Measurements from ENCODE around the gene RANBP10.
"Not testable (repeated sequence)": the region's sequence is repeated elsewhere in the genome, so short reads cannot be mapped to it uniquely, and the experiment has no call there.

RANBP10 gene

DNA sequence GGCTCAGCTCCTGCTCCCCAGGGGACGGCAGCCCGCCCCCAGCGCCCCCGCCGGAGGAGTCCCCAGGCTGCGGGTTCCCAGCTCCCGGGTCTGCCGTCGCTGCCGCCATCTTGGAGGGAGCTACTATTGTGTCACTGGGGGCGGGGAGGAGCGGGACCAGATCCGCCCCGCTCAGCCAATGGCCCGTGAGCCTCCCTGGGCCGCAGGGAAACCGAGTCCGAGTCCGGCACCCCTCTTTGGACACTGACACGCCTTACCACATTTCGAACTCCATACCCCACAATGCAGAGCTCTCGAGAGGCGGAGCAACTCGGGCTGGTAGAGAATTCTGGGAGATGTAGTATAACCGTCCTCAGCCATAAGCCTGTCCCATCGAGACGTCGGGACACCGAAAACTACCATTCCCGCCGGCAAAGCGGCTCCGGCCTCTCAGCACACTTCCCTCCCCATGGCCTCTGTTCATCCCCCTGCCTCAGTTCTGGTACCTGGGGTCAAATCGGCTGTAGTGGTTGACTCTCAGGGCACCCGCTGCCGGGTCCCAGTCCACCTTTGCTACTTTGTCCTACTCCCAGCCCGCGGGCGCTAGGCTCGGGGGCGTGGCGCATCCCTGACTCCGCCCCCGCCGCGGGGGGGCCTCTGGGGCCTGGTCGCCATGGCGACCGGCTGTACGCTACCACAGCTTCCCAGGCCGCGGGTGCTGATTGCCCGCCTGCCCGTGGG lies at the start of gene RANBP10, which contains the start of gene TSNAXIP1:
Gene RANBP10 (minus strand): TSS at position 133 of the 720 bp plus-strand sequence. CDS start 24 bp downstream, at position 109.
Gene TSNAXIP1 (plus strand): TSS at position 462 of the 720 bp plus-strand sequence. CDS start 261 bp downstream, outside the sequence.
- peak; percentile 87 to 94 for DNase-seq (ENCODE audit: low read depth in 1 of 2, low spot score in 1 of 2)

DNA sequence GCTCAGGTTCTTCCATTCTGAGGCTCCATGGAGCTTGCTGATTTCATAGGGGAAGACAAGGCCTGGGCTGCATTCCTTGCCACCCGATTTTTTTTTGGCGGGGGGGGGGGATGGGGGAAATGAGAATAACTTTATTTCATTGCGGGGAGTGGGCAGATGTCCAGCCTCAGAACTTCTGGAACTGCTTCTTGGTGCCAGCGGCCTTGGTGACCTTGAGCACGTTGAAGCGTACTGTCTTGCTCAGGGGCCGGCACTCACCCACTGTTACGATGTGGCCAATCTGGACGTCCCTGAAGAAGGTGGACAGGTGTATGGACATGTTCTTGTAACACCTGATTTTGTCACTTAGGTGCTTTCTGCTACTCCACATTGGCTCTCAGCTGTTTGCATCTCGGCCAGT lies 49.4 kb upstream of the RANBP10 start:
- no peak for DNase-seq (ENCODE audit: low read depth in 1 of 2, low spot score in 1 of 2)

DNA sequence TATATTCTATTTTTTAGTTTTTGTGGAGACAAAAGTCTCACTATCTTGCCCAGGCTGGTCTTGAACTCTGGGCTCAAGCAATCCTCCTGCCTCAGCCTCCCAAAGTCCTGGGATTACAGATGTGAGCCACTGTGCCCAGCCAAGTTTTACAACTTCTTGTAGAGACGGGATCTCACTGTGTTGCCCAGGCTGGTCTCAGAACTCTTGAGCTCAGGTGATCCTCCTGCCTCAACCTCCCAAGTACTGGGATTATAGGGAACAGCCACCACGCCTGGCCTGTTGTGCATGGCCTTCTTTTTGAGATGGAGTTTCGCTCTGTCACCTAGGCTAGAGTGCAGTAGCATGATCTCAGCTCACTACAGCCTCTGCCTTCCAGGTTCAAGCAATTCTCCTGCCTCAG lies 47.3 kb upstream of the RANBP10 start:
- DNase-seq (ENCODE audit: low read depth in 1 of 2, low spot score in 1 of 2), result no peak

DNA sequence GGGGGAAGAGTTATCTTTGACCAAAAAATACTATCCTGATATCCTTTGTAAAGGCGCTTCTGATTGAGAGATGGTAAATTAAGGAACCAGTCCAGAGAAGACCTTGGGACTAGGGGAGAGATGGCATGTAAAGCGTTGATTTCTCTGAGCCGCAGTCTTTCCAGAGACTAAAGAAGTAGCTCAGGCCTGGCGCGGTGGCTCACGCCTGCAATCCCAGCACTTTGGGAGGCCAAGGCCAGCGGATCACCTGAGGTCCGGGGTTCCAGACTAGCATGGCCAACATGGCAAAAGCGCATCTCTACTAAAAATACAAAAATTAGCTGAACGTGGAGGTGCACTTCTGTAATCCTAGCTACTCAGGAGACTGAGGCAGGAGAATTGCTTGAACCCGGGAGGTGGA lies 41.8 kb upstream of the RANBP10 start:
- no peak for DNase-seq (ENCODE audit: low read depth in 1 of 2, low spot score in 1 of 2)

DNA sequence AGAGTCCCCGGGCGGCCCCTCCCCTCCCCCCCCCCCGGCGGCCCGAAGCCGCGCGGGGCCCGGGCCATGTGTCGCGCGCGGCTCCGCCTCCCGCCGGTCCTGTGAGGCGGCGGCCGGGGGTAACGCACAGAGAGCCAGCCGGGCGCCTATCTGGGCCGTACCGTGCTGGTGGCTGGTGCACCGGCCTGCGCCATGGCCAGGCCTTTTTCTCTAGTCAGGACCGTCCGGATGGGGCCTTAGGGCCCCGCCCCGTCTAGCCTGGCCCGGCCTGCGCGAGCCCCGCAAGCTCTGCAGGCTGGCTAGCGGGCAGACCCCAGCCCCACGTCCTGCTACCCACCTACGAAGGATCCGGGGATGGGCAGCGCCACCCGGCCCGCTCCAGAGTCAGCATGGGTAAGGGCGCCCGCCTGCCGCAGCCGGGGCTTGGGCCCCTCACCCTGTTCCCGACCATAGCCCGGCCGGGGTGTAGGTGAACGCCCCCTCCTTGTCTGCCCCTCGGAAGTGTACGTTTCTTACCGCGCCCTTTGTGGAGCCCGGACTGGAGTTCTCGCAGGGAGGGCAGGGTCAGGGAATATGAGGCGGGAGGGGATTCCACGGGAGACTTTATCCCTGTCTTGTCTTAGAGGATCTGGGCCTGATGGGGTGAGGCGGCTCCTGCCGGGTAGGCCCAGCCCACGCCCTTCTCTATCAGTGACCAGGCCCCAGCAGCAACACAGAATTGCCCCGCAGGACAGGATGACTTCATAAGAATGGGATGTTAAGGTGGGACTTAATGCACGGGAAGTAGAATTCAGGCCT lies 40.9 kb upstream of the RANBP10 start, which contains the start of gene CENPT:
Gene CENPT (minus strand): TSS at position 630 of the 798 bp plus-strand sequence. CDS start 13,834 bp downstream, outside the sequence.
- DNase-seq (ENCODE audit: low read depth in 1 of 2, low spot score in 1 of 2), result no peak

DNA sequence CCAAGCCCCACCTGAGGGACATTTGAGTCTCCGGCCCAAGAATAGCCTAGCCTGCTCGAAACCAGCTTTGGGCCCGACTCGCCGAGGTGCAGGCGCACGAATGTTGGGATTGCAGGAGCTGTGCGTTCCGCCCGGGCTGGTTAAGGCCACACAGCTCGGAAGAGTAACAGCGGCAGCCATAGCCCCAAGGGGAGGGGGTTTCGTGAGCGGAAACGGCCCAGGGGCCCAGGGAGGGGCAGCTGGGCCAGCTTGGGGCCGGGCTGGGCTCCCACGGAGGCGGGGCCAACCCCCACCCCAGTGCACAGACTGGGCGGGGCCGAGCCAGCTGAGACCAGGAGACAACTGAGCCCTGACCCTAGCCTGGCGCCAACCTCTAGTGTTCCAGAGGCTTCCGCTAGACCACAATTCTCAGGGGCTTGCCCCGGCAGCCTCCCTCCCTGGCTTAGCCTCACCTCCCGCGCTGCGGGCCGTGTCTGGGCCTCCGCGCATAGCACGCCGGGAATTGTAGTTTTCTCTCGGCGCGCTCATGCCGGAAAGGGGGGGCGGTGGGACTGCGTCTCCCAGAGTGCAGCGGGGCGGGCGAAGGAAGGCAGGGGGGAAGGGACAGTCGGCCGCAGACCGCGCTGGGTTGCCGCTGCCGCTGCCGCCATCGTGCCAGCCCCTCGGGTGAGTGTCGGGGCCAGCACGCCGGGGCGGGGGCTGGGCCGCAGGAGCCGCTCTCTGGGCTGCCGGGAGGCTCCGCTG lies 40.1 kb upstream of the RANBP10 start, which contains the start of gene NUTF2:
Gene NUTF2 (plus strand): TSS at position 614 of the 744 bp plus-strand sequence. CDS start 18,198 bp downstream, outside the sequence.
- DNase-seq (ENCODE audit: low read depth in 1 of 2, low spot score in 1 of 2), result peak; percentile 88 to 91

DNA sequence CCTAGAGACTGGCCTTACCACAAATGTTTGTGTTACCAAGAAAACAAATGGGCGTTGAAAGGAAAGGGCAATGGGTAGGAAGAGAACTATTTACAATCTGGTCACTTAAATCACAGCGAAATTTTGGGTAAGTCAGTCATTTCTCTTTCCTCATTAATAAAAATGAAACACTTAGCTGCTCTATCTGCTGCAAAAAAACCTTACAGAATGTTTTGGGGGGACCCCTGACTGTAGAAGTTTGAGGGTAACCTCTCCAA lies 39.6 kb upstream of the RANBP10 start:
- DNase-seq (ENCODE audit: low read depth in 1 of 2, low spot score in 1 of 2), result no peak

DNA sequence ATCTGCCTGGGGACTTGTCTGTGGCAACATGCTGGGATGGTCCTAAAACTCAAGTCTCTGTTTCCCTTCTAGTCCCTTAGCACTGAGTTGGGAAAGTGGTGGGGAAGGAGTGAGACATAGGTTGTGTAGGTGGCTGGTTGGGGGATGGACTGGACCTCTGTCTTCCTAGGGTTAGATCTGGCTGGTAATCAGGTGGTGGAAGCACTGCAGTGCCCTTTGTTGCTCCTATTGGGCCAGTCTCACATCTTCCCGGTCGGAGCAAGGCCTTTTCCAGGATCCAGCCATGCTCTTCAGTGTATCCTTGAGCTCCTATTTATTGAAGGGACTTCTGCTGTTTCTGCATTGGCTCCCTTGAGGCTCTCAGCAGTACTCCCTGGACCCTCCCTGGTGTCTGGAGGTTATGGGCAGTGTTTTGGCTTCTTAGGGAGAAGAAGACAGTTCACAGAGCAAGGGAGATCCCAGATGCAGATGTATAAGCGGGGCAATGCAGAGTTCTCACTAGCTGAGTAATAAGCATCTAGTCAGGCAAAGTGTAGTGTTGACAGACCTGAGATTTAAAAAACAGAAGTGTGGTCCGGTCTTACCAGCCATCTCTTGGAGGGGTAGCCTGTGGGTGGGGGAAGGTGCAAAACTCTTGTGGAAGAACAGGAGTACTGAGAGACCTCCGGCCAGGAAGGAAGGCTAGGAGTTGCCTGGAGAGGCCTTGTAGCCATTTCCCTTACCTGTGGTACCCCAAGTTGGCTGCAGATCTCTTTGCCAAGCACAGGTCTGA lies 39.1 kb upstream of the RANBP10 start:
- DNase-seq (ENCODE audit: low read depth in 1 of 2, low spot score in 1 of 2), result no peak

DNA sequence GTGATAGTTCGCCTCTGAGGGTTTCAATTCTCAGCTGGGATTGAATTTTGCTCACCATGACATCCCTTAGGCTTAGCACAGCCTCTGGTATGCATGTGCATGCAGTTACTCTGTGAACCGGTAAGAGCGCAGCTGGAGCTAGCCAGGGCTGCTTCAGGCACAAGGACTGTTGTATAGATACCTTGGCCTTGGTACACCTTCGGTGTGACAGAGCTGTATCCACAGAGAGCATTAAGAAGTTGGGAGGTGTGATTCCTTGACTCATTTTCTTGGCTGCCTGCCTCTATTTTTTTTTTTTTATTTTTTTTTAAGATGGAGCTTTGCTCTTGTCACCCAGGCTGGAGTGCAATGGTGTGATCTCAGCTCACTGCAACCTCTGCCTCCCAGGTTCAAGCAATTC lies 38.1 kb upstream of the RANBP10 start:
- no peak for DNase-seq (ENCODE audit: low read depth in 1 of 2, low spot score in 1 of 2)

DNA sequence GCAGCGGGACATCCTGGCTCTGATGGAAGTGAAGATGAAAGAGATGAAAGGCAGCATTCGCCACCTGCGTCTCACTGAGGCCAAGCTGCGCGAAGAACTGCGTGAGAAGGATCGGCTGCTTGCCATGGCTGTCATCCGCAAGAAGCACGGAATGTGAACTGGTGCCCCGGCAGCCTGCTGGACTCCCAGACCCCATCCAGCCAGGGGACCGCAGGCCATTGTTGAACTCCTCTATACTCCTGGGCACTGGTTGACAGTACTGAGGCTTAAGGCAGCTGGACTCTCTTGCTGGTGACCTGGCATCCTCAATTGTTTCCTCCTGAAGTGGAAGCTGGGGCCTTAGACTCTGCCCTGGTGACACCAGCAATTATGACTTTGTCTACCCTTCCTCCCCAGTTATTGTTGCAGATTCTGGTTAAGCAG lies 37.0 kb upstream of the RANBP10 start:
- DNase-seq (ENCODE audit: low read depth in 1 of 2, low spot score in 1 of 2), result no peak

DNA sequence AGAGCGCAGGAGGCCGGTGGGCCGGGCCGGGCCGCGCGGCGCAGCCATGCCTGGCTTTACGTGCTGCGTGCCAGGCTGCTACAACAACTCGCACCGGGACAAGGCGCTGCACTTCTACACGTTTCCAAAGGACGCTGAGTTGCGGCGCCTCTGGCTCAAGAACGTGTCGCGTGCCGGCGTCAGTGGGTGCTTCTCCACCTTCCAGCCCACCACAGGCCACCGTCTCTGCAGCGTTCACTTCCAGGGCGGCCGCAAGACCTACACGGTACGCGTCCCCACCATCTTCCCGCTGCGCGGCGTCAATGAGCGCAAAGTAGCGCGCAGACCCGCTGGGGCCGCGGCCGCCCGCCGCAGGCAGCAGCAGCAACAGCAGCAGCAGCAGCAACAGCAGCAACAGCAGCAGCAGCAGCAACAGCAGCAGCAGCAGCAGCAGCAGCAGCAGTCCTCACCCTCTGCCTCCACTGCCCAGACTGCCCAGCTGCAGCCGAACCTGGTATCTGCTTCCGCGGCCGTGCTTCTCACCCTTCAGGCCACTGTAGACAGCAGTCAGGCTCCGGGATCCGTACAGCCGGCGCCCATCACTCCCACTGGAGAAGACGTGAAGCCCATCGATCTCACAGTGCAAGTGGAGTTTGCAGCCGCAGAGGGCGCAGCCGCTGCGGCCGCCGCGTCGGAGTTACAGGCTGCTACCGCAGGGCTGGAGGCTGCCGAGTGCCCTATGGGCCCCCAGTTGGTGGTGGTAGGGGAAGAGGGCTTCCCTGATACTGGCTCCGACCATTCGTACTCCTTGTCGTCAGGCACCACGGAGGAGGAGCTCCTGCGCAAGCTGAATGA lies 36.4 kb upstream of the RANBP10 start:
- peak; percentile 32 to 39 for DNase-seq (ENCODE audit: low read depth in 1 of 2, low spot score in 1 of 2)

DNA sequence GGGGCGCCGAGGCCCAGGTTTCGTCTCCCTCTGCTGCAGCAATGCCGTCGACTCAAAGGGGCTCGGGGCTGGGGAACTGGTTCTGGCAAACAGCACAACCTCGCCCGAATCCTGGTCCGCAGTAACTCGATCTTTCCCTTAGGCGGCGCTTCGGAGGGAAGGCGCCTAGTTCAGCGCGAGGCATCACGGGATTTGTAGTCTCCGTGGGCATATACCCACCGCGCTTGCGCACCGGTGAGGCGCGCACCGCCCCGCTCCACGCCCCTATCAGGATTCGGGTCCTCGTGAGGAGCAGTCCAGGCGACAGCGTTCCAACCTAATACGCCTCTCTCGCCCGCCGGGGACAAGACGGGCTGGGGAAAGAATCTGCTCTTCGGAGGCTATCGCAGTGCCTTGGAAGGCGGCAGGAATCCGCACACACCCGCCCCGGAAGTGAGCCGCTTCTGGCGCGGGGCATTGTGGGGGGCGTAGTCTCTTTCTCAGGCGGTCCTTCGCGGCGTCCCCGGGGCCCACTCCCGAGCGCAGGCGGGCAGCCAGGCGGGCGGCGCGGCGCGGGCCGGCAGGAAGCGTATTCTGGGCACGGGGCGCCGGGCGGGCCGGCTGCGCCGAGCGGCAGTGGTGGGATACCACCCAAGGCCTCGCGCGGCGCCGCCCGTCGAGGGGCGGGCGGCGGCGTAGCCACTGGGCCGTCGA lies 35.6 kb upstream of the RANBP10 start, which contains the start of gene THAP11:
Gene THAP11 (plus strand): TSS at position 505 of the 693 bp plus-strand sequence. CDS start 235 bp downstream, outside the sequence.
- peak; percentile 85 to 88 for DNase-seq (ENCODE audit: low read depth in 1 of 2, low spot score in 1 of 2)

DNA sequence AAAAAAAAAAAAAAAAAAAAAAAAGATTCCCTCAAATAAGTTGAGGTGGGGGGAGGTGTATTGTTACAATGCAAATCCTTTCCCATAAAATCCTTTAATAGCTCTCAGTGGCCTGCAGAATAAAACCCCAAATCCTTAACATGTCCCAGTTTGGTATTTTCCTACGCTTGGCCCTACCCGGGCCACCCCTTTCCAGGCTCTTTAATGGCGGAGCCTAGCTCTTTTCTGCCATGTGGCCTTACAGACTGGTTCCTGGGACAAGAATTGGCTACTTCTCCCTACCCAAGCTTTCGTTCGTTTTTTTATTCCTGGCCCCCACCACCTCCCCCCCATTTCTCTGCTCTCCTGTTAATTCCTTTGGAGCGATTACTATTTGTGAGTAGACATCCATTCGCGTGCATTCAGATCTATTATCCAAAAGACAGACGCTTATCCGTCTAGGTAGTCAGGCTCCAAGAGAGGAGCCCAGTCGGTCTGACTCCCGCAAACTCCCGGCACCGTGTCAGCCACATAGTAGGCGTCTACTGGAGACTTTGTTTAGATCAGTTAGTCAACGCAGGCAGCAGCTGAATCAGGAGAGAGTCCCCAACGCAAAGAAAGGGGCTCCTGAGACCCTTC lies 34.9 kb upstream of the RANBP10 start:
- peak in 1 of 2 donors; percentile 10 for DNase-seq (ENCODE audit: low read depth in 1 of 2, low spot score in 1 of 2)

DNA sequence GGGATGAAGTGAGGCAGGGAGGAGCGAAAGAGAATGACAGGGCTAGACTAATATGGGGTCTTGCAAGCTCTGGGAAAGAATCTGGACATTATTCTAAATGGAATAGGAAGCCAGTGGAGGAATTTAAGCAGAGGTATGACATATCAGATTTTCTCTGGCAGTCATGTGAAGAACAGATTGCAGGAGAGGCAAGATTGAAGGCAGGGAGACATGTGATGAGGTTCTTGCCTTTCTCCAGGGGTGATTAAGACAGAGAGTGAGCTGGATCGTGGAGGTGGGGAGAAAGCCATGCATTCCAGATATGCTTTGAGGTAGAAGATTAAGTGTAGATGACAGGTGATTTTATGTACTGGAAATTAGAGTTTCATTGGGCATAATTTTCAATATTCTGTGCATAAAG lies 31.5 kb upstream of the RANBP10 start:
- DNase-seq (ENCODE audit: low read depth in 1 of 2, low spot score in 1 of 2), result no peak

DNA sequence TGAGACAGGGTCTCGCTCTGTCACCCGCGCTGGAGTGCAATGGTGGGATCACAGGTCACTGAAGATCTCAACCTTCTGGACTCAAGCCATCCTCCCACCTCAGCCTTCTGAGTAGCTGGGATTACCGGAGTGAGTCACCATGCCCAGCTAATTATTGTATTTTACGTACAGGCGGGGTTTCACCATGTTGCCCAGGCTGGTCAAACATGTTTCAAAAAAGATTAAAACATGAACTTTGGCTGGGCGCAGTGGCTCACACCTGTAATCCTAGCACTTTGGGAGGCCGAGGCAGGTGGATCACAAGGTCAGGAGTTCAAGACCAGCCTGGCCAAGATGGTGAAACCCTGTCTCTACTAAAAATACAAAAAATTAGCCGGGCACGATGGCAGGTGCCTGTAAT lies 30.8 kb upstream of the RANBP10 start:
- not testable (repeated sequence) for DNase-seq (ENCODE audit: low read depth in 1 of 2, low spot score in 1 of 2)

DNA sequence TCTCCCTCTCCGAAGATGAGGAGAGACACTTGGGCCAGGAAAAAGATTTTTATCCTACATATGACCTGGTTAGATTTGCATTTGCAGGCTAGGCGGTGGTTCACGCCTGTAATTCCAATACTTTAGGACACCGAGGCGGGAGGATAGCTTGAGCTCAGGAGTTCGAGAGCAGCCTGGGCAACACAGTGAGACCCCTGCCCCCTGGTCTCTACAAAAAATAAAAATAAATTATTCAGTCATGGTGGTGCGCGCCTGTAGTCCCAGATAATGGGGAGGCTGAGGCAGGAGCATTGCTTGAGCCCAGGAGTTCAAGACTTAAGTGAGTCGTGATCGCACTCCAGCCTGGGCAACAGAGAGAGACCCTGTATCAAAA lies 27.9 kb upstream of the RANBP10 start:
- DNase-seq (ENCODE audit: low read depth in 1 of 2, low spot score in 1 of 2), result no peak

DNA sequence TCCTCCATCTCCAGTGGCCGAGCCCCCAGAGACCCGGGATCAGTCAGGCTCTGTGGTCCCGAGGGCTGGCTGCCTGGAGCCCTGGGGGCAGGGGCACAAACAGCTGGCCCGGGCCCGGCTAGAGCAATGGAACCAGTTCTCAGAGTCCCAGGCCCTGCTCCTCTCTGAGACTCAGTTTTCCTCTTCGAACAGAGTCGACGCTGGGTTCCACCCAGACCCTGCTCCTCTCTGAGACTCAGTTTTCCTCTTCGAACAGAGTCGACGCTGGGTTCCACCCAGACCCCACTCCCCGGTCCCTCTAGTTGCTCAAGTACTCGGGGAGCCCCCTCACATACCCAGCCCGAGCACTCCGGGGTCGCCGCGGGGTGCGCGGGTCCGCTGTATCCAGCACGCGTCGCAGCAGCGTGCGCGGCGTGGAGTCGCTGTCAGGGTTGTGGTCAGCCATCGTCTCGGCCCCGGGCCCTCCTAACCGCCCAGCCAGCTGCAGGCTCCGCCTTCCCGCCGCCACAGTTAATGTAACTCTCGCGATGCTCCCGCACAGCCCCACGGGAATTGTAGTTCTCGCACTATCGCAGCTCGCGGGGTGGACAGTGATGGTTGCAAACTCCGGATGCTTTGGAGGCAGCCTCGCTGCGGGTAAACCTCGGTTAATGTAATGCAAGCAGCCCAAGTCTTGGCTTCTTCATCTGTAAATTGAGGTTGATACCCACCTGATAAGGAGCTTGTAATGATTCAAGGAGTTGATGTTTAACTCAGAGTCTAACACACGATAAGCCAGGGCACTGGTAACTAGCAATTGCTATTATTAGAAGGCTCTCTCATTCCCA lies 27.3 kb upstream of the RANBP10 start:
- DNase-seq (ENCODE audit: low read depth in 1 of 2, low spot score in 1 of 2), result peak; percentile 79 to 86

DNA sequence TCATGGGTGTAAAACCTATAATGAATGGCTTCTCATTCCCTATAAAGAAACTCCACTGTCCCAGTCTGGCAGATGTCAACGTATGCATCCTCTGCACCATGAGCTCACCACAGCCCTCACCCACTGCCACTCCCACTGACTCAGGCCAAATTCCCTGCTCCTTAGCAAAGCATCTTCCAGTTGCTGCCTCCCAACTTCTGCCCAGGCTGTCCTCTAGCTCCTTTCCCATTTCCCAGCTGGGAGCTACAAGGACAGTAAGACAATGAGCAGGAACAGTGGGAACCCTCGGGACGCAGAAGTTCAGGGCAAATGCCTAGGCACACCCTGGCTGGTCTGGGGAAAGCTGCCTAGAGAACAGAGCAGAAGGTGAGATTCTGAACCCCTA lies 26.7 kb upstream of the RANBP10 start:
- no peak for DNase-seq (ENCODE audit: low read depth in 1 of 2, low spot score in 1 of 2)
